ENCODE data around the gene MPPED2.

Gene MPPED2

DNA sequence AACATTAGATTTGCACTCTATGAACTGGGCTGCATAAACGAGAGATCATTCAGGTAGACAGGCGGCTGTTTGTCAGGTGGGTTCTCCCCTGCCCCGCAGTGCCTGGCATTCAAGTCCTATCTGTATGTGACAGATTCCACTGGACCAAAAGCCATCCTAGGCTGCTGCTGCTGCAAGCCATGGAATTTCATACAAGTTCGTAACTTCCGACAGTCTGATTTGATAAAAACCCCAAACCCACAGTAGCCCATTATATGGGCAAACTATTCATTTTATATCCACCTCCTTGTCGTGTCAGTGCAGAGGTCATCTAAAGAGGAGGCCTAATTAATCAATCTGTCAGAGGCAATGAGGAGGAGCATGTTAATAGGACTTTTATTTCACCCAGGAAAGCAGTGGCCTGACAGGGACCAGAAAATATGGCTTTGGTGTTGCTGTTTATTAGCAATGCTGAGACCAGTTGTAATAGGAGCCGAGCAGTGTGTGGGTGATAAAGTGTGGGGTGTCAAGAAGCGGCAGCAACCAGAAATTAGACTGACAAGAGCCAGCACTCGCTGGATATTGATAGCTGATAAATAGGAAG lies 139.0 kb downstream of the MPPED2 start:
- DNase-seq: no peak

DNA sequence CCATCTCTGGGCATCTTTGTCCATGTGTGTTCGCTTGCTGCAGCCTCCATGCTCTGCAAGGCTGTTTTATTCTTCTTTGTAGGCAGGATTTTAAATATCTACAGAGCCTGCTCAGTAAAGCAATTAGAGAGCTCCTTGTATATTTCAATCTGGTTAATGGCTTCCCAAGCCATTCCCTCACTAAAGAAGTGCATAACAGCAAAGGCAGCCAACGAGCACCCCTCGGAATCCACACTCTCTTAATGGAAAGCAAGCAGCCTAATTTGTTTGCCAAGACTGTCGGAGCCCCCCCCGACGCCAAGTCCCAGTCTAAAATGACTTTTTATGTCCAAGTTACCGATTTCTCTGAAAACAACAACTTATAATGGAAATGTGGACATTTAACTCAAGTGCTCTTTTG lies 139.6 kb downstream of the MPPED2 start:
- no peak for DNase-seq

DNA sequence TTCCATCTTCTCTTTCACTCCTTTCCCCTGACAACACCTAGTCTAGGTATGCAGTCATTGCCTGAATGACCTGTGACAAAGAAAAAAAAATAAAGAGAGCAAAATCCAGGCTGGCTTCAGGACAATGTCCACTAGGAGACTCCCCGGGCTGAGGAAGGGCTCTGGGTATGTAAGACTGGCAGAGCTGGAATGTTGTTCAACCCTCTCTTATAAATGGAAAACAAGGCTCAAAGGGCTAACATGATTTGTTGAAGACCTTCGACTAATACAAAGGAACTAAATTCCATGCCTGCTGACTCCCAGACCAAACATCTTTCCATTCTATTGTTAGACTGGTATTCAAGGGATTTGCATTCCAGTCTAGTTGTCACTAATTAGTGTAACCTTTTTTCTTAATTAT lies 141.1 kb downstream of the MPPED2 start:
- DNase-seq: no peak

- no peak for DNase-seq
These were observed 145.6 kb downstream of the MPPED2 start for GRCh38 chr11:30440510-30440909.

- DNase-seq: peak; percentile 10
These were observed 149.4 kb downstream of the MPPED2 start for GRCh38 chr11:30436801-30437200.

GRCh38 chr11:30435488-30435887 lies 150.7 kb downstream of the MPPED2 start:
- DNase-seq: no peak

GRCh38 chr11:30434901-30435300 lies 151.3 kb downstream of the MPPED2 start:
- DNase-seq: peak; percentile 37

GRCh38 chr11:30433831-30434230 lies 152.3 kb downstream of the MPPED2 start:
- DNase-seq: no peak

GRCh38 chr11:30432716-30433115 lies 153.4 kb downstream of the MPPED2 start:
- DNase-seq: no peak

GRCh38 chr11:30432178-30432577 lies 154.0 kb downstream of the MPPED2 start:
- no peak for DNase-seq

GRCh38 chr11:30431127-30431814 lies 154.9 kb downstream of the MPPED2 start:
- peak; percentile 5 for DNase-seq

DNA sequence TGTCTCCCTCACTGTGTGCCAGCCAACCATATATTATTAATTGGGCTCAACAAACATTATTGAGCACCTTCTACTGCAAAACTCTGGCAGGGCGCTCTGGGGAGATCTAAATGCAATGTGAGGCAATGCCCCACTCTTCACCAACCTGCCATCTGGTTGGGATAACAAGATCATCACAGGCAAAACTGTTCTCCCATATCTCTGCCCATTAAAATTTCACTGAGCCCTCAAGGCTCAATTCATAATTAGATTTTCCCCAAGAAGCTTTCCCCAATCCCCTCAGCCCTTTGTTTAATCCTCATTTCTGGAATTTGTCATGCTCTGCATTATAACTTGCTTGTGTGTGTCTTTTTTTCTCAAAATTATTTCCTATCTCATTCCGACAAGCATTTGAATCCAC lies 156.6 kb downstream of the MPPED2 start:
- DNase-seq: no peak

DNA sequence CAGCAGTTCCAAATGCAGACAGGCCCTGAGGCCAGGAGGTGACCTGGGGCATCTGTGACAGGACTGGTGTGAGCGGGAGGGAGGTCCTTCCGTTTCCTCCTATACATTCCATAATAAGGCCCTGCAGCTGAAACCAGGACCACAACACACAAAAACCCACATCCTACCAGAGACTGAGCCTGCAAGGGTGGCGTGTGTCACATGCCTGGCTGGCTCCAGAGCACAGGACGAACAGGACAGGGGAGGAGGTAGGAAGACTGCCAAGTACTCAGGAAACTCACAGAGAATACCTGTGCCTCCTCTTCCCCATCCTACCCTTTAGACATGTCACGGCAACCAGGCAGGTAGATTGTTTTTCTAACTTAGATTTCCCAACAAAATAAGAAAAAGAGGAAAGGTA lies 159.4 kb downstream of the MPPED2 start:
- DNase-seq: no peak

GRCh38 chr11:30424844-30425243 lies 161.3 kb downstream of the MPPED2 start:
- DNase-seq: no peak

- DNase-seq: no peak
These were observed 161.8 kb downstream of the MPPED2 start for GRCh38 chr11:30424321-30424720.

- DNase-seq: no peak
These were observed 162.3 kb downstream of the MPPED2 start for GRCh38 chr11:30423886-30424285.

- DNase-seq: no peak
These were observed 162.9 kb downstream of the MPPED2 start for GRCh38 chr11:30423279-30423648.

- no peak for DNase-seq
These were observed 163.5 kb downstream of the MPPED2 start for GRCh38 chr11:30422447-30423278.

GRCh38 chr11:30420233-30420787 lies 165.8 kb downstream of the MPPED2 start:
- DNase-seq: no peak

DNA sequence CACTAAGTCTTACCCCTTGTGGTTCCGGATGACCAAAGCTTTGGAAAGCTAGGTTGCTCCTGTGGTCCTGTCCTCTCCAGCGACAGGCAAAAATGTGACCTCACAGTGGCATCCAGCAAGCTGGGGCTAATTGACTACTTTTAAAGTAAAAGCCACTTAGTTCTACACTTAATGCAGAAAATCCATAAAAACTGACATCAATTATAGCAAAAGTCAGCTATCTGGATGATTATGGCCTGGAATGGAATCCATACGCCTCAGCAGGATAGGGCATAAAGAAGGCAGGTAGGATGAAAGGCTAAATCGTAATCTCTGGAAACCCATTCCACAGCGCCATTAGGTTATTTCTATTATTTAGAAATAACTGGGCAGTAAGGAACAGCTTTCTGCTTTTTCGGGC lies 171.3 kb downstream of the MPPED2 start:
- no peak for DNase-seq

- no peak for DNase-seq
These were observed 171.9 kb downstream of the MPPED2 start for GRCh38 chr11:30414244-30414643.

- no peak for DNase-seq
These were observed 173.6 kb downstream of the MPPED2 start for GRCh38 chr11:30412509-30412908.

GRCh38 chr11:30411383-30411782 lies 174.8 kb downstream of the MPPED2 start:
- no peak for DNase-seq

Measured in suppressor macrophage treated with lipopolysaccharide for 4 hours (primary cell).